AG04450 (cell line): ENCODE results near the gene CLIP2. TPM values are rescaled to one million over a fixed set of nuclear protein-coding genes. Genes with fewer than 3 reads are reported as not detected.

Experiments used
- CTCF ChIA-PET: fragments of 300-600, 350-600 bp; formaldehyde crosslinking; extraction: SDS; loops from one replicate; lab custom pipeline; 2022; ENCODE audit warnings: antibody characterized with exemption, inconsistent platforms; lab: Charles Lee
- POLR2A ChIA-PET: fragments of 350-600 bp; formaldehyde crosslinking; extraction: SDS; loops from one replicate; lab custom pipeline; 2021; ENCODE audit warnings: antibody characterized with exemption, inconsistent platforms; lab: Yijun Ruan, JAX
- DNase-seq: peaks from one replicate; pipeline ENCODE4 v3.0.0-alpha.2; 2011; ENCODE audit warnings: low read depth, low spot score
- H3K27ac ChIP-seq: one replicate; pipeline ENCODE4 v1.5.1; 2012; ENCODE audit warnings: low read depth, low read length, control low read depth
- H3K27me3 ChIP-seq: one replicate; pipeline ENCODE4 v1.6.0; 2012; ENCODE audit warnings: low read length; ENCODE audit not compliant: control insufficient read depth, insufficient read depth
- H3K4me3 ChIP-seq: 2 replicates; pipeline ENCODE4 v1.5.1; 2011; ENCODE audit warnings: mild to moderate bottlenecking, low read depth, low read length, control low read depth
- H3K9me3 ChIP-seq: 2 replicates; pipeline ENCODE4 v1.5.1; 2012; ENCODE audit warnings: low read length; ENCODE audit not compliant: control insufficient read depth, insufficient read depth
- CTCF ChIP-seq: IDR thresholded peaks from 2 replicates; pipeline ENCODE4 v1.5.1; 2011; ENCODE audit warnings: low read depth, low read length, control low read depth, inconsistent platforms
- polyA plus RNA-seq: library from polyadenylated mRNA; depleted of rRNA; stranded (reverse); fragments of >200 nt; gene quantifications from 2 replicates; pipeline ENCODE4 v1.2.3, GENCODE V29; 2011

The CLIP2 gene
- polyA plus RNA-seq, 1 experiment: 7.2 TPM

- no peaks in the 10 kb centered on the region for H3K9me3 ChIP-seq
- DNase-seq: no peak
- TF ChIP-seq CTCF: no peak
- H3K27me3 ChIP-seq: no peaks in the 10 kb centered on the region
- H3K27ac ChIP-seq: no peak overlapping the region
- POLR2A ChIA-PET: interaction anchor here (0.5 to 0.7 kb wide), 2 partner anchors 26 to 29 kb away, joined by 3 to 4 read pairs; no protein-coding TSS in a partner anchor
- no peak overlapping the region for H3K4me3 ChIP-seq
- CTCF ChIA-PET: interaction anchor here (1.1 kb wide), 1 partner anchor 58 kb away, joined by 3 read pairs; no protein-coding TSS in a partner anchor
These were observed 54.3 kb downstream of the CLIP2 start for GRCh38 chr7:74343281-74344131.

GRCh38 chr7:74344132-74344496, 54.9 kb downstream of the CLIP2 start:
- Histone ChIP-seq H3K4me3 (no peak overlapping the region), H3K27ac (no peak overlapping the region), H3K9me3 (no peaks in the 10 kb centered on the region), H3K27me3 (no peaks in the 10 kb centered on the region)
- no peak for DNase-seq
- ChIA-PET POLR2A (interaction anchor here (0.5 to 0.7 kb wide), 2 partner anchors 26 to 29 kb away, joined by 3 to 4 read pairs; no protein-coding TSS in a partner anchor), CTCF (interaction anchor here (1.1 kb wide), 1 partner anchor 57 kb away, joined by 3 read pairs; no protein-coding TSS in a partner anchor)
- TF ChIP-seq CTCF: no peak

- H3K9me3 ChIP-seq: no peaks in the 10 kb centered on the region
- ChIA-PET CTCF (interaction anchor here (0.5 to 1.1 kb wide), 2 partner anchors 57 to 195 kb away, joined by 3 to 4 read pairs; no protein-coding TSS in a partner anchor), POLR2A (no interaction called here)
- no peak for TF ChIP-seq CTCF
- DNase-seq: no peak
- H3K4me3 ChIP-seq: no peak overlapping the region
- H3K27me3 ChIP-seq: no peaks in the 10 kb centered on the region
- H3K27ac ChIP-seq: no peak overlapping the region
These were observed 55.6 kb downstream of the CLIP2 start for GRCh38 chr7:74344786-74345185.

- Histone ChIP-seq H3K9me3 (no peaks in the 10 kb centered on the region), H3K27ac (no peak overlapping the region), H3K27me3 (no peaks in the 10 kb centered on the region), H3K4me3 (no peak overlapping the region)
- CTCF ChIA-PET: interaction anchor here (0.6 kb wide), 1 partner anchor 1649 kb away, joined by 4 read pairs; the partner anchor contains the start of gene TMEM120A
- no peak for DNase-seq
- POLR2A ChIA-PET: interaction anchor here (0.6 kb wide), 1 partner anchor 30 kb away, joined by 3 read pairs; no protein-coding TSS in a partner anchor
- TF ChIP-seq CTCF: no peak
These were observed 56.8 kb downstream of the CLIP2 start for GRCh38 chr7:74345970-74346369.

GRCh38 chr7:74349621-74350020, 60.4 kb downstream of the CLIP2 start:
- peaks cover 5% of the 10 kb centered on the region; the same call in 1 of the 2 replicates for H3K9me3 ChIP-seq
- no peak overlapping the region for H3K27ac ChIP-seq
- no peaks in the 10 kb centered on the region for H3K27me3 ChIP-seq
- no peak overlapping the region for H3K4me3 ChIP-seq
- TF ChIP-seq CTCF: no peak
- POLR2A ChIA-PET: no interaction called here
- DNase-seq: no peak
- CTCF ChIA-PET: no interaction called here
